ENCODE results near the gene PAGE1.
"Not testable (repeated sequence)": the region's sequence is repeated elsewhere in the genome, so short reads cannot be mapped to it uniquely, and the experiment has no call there.

Gene PAGE1, protein sequence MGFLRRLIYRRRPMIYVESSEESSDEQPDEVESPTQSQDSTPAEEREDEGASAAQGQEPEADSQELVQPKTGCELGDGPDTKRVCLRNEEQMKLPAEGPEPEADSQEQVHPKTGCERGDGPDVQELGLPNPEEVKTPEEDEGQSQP

DNA sequence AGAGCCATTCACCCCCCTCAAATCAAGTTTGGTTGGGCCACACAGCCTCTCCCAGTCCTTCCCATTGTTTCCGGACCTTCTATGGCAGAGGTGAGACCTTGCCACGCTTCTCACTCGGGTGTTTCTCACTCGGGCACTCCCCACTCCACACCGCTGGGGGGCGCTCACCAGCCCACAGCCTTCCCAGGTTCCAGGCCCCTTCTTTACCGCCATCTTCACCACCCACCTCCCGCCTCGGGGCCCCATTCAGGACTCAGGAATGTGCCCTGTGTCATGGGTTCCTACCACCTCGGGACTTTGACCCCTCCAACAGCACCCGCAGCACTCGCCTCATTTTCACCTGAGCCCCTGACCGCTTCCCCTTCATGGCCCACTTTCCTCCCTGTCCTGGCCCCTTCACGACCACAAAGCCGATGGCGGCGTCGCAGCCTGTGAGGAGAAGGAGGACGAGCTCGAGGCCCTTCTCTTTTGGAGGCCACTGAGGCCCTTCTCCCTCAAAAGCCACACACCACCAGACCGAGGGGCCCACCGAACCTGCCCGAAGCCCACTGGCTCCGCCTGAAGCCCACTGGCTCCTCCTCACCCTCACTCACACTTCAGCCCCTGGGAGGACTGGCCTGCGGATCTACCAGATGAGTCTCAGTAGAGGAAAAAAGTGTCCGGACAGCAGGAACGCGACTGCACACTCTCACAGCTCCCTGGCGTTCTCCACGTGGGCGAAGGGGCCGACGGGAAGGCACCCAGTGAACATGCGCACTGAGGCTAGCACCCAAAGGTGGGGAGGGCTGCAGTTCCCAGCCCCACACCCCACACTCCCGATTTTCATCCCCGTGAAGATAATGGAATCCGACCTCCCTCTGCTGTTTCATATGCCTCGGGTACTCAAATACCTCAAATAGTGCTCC, at the start of gene PAGE1:
PAGE1 (minus strand) TSS at position 709 of the 905 bp plus-strand sequence. CDS start 1,214 bp downstream, outside the sequence.
- DNase-seq = no peak

DNA sequence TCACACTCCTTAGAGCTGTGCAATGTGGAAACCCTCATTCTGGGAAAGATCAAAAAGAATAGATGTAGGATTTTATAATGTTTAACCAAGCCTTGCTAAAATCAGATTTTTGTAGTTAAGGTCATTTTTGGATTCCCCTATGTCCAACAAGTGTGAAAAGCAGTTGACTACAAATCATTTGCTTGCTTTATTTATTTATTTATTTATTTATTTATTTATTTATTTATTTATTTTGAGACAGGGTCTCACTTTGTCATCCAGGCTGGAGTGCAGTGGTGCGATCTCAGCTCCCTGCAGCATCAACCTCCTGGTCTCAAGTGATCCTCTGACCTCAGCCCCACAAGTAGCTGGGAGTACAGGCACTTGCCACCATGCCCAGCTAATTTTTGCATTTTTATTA, 45.7 kb upstream of the PAGE1 start:
- not testable (repeated sequence) for DNase-seq

DNA sequence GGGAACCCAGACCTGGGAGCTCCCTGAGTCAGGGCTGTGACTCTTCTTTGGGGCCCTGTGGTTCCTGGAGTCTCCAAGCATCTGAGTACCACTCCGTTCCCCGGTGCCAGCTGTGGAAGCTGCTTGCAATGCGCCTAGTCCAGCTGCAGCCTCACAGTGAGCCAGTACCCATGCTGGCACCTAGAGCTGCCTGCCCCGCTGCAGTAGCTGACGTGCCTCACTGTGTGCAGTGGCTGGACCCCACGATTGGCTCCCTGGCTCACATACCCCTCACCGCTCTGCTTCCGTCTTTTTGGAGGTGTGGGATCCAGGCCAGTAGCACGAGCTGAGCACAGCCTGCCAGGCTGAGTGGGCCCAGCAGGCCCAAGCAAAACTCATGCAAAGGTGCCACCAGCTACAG, 32.1 kb upstream of the PAGE1 start:
- DNase-seq = no peak

DNA sequence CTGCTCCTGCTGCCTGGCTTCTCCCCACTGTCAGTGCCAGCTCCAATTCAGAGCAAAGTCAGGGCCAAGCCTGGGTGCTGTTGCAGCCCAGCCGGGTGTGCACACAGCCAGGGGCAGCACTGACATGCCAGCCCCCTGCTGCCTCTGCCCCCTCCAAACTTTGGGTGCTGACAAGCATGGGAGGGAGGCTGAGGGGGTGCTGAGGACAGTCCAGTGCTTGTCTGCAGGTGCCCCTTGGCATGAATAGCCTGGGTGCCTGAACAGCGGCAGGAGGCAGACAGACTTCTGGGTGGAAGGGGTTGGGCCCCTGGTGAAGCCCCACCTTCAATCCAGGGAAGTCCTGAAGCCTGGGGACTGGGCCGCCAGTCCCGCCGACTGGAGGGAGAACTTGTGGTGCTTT, 31.2 kb upstream of the PAGE1 start:
- DNase-seq = no peak

DNA sequence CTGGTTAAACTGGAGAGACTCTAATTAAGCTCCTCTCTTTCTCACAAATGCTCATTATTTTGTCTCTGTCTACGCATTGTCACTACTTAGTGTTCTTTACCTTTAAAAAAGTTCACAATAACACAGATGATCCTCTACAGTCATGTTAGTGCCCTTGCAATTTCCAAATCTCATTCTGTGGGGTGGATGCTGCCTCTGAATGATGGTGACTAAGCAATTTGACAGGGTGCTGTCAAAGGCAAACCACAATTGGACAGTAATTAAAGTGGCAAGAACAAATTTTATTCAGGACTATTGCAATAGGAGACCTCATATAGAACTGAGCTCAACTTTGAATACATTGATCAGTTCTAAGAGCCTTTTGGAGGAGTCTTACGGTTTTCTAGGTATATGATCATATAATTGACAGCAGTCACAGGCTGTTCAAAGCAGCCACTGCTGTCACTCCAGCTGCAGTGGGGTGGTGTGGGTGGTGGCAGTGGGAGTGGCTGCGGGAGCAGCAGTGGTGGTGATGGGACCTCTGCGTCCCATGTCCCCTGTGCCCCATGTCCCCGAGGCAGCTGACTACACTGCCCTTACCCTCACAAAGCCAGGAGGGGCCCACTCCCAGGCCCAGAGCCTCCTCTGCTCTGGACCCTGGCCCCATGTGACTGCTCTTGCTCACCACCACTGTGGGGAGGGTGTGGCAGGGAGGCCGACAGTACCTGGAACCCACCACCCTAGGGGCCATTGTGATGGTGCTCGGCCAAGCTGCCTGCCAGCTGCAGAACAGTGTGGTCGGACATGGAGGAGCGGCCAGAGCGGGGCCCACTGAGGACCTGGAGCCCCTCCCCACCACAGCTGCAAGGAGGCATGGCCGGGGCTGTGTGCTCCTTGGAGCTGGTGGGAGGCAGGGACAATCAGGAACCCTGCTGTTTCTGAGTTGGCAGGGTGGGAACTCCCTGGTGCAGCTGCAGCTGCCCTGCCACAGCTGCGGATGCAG, 30.4 kb upstream of the PAGE1 start:
- no peak for DNase-seq

DNA sequence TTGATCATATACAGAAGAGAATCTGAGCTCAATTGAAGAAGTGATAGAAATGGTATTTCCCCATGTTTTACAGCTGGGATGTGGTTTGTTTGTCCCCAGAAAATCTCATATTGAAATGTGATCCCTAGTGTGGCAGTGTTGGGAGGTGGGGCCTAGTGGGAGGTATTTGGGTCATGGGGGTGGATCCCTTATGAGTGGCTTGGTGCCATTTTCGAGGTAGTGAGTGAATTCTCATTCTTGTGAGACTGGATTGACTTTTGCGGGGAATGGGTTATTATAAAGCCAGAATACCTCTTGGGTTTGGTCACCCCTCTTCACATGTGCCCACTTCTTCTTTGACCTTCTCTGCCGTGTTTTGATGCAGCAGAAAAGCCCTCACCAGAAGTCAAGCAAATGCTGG, 29.6 kb upstream of the PAGE1 start:
- no peak for DNase-seq

DNA sequence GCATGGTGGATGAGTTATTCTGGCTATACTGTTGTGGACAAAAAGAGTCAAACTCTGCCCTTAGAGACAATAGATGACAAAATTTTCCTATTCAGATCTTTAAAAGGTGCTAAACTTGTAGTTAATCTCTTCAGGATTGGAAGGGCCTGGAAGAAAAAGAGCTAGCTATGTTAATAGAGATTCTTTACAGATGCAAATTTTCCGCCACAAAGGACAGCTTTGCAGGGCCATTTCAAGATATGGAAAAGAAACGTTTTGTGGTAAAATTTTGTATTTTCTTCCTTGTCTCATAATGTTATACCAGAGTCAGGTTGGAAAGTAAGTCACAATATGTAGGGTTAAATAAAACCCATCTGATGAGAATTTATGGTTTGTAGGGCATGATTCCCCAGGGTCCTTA, 24.3 kb upstream of the PAGE1 start:
- not testable (repeated sequence) for DNase-seq

DNA sequence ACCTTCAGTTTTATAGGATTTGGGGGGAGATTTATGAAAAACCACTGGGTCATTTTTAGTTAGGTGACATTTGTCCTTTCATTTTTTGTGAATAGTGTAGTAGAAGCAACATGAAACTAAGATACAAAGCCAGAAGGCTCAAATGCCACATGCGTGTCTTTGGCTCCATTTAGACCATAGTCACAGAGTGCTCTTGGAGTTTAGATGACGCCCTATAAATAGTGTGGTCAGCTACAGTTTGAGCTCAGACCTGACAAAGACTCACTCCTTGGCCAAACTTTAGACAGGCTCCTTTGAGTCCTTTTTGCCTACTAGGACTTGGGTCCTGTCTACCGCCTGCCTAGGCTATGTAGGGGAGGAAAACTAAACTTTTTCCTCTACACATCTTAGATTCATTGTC, 16.8 kb upstream of the PAGE1 start:
- no peak for DNase-seq

DNA sequence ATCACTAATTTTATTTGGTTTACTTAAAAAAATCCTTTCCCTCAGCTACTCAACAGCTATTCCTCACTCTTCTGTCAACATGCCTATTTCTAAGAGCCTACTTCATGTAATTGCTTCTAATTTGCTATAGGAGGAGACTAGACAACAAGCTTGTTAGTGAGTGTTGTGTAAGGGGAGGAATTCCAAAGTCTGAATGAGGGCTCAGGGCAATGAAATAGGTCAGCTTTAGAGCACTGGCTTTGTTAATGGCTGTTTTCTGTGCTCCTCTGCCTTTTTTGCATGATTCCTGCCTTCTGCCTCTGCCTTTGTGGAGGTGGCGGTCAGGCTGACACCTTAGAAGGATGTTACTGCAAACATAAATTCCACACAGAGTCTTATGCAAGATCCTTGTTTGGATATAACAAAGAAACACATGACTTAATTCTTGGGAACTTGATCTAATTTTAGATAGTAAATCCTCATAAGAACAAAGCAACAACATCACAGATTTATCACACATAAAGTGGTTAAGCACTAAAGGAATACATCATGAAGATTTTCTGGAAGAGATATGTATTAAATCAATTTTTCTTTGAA, 15.0 kb upstream of the PAGE1 start:
- DNase-seq = no peak

DNA sequence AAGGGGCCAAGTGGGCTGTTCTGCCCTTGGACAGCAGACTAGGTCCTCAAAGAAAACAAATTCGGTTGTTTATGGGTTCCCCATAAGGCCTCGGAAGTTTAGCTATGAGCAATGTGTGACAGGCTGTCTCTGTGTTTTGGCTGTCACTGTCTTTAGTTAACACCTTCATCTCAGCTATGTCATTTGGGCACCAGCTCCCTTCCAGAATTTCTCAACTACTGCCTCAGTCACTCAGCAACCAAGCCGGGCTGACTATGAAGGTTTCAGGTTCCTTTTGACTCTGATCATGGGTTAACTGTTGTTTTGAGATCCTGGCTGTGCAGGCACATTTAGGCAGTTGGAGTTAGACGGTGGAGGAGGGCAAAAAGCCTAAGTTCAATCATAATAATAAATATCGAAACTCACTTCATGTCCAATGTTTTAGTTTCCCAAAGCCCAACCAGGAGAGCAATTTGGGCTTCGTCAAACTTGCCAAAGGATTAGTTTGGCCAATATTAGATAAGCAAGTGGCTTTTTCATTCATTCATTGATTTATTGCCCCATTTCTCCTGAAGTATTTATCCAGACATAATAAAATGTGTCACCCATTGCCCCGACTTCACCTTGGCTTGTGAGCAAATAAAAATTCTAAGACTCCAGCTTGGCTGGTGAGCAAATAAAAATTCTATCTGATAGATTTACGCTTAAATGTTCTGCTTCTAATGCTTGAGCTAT, 9.1 kb upstream of the PAGE1 start:
- no peak for DNase-seq

DNA sequence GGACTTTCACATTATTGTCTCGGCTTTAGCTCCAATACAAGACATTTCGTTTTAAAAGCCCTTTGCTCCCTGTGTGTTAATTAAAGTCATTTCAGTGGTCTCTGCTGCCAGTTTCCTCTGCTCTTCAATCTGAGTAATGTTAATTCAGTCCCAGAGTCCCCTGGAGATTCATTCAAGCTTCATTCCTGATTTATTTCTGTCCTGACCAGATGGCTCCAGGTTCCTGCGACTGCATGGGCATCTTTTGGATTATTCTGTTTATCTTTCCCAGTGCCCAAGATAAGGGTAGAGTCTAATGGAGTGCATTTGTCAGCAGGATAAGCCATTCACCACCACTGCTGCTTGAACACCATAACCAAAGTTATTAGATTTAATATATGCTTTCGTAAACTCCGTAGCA, 6.1 kb upstream of the PAGE1 start:
- DNase-seq = no peak

DNA sequence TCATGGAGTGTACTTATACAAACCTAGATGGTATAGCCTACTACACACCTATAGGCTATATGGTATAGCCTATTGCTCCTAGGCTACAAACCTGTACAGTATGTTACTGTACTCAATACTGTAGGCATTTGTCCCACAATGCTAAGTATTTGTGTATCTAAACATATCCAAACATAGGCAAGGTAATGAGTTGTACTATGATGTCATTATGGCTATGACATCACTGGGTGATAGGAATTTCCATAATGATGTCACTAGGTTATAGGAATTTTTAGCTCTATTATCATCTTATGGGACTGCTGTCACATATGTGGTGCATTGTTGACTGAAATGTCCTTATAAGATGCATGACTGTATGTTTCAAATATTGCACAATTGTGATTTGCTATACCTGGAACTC, 5.5 kb upstream of the PAGE1 start:
- DNase-seq = no peak

DNA sequence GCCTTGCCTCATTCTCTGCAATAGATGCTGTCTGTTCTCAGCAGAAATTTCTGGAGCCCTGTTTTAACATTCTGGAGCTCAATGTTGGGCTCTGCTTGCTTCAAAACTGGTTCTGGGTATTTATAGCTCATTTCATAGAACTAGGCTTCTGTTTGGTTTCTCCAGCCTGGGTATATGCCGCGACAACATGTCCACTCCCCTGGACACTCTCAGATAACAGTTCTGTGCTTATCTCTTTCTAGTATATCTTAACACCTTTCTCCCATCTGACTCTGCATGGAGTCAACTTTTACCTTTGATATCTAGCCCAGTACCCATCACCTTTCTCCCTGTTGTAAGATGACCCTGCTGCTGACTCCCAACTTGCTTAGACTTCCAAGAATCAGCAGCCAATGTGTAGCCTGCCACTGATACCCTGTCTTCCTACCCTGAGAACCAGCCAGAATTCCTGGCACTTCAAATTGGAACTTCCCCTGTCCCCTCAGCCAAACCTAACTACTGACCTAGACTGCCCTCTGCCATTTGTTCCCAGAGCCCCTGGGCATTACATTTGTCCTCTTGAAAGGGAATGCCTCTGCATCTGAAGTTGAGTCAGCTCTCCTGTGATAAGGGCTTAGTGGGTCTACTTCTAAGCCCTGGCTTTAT, 20.6 kb downstream of the PAGE1 start:
- DNase-seq = no peak

DNA sequence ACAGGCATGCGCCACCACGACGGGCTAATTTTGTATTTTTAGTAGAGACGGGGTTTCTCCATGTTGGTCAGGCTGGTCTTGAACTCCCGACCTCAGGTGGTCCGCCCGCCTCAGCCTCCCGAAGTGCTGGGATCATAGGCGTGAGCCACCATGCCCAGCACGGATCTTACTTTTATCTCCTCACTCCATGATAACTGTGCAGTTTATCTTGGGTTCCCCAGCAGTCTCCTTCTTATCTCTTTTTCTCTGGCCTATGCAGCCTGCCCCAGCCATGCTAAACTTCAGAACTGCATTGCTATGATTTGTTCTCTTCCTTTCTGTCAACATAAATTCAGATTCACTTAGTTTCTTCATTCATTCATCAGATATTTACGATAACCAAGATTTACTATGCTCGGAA, 22.4 kb downstream of the PAGE1 start:
- no peak for DNase-seq

DNA sequence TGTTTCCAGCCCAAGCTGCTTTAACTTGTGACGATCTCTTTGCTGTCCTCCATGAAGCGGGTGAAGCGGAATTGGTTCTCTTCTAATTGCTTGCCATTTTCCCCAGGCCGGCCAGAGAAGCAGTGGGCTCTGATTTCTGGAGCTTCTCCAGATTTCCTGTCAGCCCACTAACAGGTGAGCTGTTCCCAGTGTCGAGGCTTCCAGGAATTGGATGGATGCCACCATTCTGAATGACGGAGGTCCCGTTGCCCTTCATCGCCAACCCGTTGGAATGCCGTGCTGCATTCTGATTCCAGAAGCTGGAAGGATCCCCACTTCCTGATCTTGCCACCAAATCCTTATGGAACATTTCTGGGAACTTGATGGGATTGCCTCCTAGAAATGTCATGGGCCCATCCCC, 31.0 kb downstream of the PAGE1 start:
- DNase-seq = no peak

DNA sequence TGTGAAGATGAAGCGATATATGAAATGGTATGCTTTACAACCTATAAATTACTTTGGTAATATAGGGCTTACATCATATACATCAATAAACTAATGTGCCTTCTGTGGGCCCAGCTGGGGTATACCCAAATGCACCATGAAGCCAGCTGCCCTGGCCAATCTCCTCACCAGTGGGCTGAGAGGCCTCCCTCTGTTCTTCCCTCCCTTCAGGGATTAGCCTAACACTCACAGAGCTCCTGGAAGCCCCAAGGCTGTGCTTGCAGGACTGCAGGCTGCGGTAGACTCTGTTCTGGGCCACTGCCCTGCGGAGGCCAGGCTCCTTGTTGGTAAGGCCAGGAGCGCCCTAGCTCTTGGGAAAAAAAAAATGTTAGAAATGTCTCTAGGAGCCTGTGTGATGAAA, 33.9 kb downstream of the PAGE1 start:
- DNase-seq = no peak

DNA sequence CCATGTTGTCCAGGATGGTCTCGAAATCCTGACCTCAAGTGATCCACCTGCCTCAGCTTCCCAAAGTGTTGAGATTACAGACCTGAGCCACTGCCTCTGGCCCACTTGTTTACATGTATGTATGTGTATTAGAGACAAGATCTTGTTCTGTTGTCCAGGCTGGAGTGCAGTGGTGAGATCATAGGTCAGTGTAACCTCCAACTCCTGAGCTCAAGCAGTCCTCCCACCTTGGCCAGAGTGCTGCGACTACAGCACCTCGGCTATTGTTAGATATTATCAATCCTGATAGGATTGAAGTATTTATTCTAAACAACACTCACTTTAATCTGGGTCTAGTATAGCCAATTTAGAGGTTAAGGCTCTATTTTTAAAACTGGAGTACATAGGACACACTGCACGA, 36.0 kb downstream of the PAGE1 start:
- DNase-seq = no peak

DNA sequence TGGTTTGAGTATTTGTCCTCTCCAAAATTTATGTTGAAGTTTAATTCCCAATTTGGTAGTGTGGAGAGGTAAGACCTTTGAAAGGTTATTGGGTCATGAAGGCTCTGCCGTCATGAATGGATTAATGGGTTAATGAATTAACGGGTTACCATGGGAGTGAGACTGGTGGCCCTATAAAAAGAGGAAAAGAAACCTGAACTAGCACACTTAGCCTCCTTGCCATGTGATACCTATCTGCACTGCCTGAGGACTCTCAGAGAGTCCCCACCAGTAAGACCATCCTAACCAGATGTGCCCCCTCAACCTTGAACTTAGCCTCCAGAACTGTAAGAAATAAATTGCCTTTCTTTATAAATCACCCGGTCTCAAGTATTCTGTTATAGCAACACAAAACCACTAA, 39.3 kb downstream of the PAGE1 start:
- DNase-seq = no peak

DNA sequence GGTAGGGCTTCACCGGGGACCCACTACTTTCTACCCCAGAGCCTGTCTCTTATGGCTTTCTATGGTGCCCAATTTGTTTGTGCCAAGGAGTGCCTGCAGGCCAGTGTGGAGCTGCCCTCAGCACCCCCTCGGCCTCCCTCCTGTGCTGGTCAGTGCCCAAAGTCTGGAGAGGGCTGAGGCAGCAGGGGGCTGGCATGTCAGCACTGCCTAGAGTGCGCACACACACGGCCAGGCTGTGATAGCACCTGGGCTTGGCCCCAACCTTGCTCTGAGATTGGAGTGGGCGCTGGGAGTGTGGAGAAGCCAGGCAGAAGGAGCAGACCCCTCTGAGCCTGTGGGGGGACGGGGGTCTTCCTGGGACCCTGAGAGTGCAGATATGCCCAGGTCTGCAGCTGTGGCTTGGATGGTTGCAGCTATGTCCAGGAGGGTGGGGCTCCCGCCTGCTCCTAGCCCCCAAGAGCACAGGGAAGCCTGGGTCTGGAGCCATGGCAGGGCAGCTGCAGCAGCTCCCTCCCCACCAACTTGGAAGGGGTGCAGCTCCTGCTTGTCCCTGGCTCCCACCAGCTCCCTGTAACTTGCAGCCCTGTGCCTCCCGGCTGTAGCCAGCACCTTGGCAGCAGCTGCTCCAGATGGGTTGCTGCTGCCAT, 50.7 kb downstream of the PAGE1 start:
- DNase-seq = no peak
